Mesenchymal stem cell (in vitro differentiated cells and primary cell): ENCODE measurements around the gene GRB2.

Experiments
- DNase-seq: peaks from one replicate; pipeline ENCODE4 v3.0.0-alpha.2; 2013
- H2AFZ ChIP-seq: one replicate; pipeline ENCODE4 v1.6.1; 2013; ENCODE audit warnings: low read depth, mild to moderate bottlenecking, control low read depth, inconsistent platforms, low read length, moderate library complexity
- H2AK5ac ChIP-seq: 2 replicates; pipeline ENCODE4 v1.6.1; 2013; ENCODE audit warnings: low read length, moderate library complexity, mild to moderate bottlenecking, inconsistent platforms; ENCODE audit not compliant: severe bottlenecking
- H2BK120ac ChIP-seq: one replicate; pipeline ENCODE4 v1.6.1; 2013; ENCODE audit warnings: low read depth, mild to moderate bottlenecking, inconsistent platforms, low read length, moderate library complexity
- H2BK12ac ChIP-seq, 2 experiments: one replicate each; pipeline ENCODE4 v1.6.1; 2013; ENCODE audit warnings: inconsistent platforms in 2 of 2, low read length in 2 of 2, mild to moderate bottlenecking in 2 of 2, moderate library complexity in 2 of 2, control low read depth in 1 of 2
- H2BK15ac ChIP-seq: one replicate; pipeline ENCODE4 v1.6.1; 2013; ENCODE audit warnings: mild to moderate bottlenecking, low read depth, inconsistent platforms; ENCODE audit not compliant: poor library complexity, severe bottlenecking
- H2BK5ac ChIP-seq: 2 replicates; pipeline ENCODE4 v1.6.1; 2013; ENCODE audit warnings: low read depth, mild to moderate bottlenecking, low read length, control low read depth, inconsistent platforms; ENCODE audit not compliant: poor library complexity, severe bottlenecking
- H3K14ac ChIP-seq, 2 experiments: one replicate each; pipeline ENCODE4 v1.6.1; 2013; ENCODE audit warnings: inconsistent platforms in 2 of 2, low read length in 2 of 2, control low read depth in 1 of 2, mild to moderate bottlenecking in 1 of 2, moderate library complexity in 1 of 2
- H3K18ac ChIP-seq, 2 experiments: one replicate each; pipeline ENCODE4 v1.6.1; 2013; ENCODE audit warnings: inconsistent platforms in 2 of 2, low read length in 2 of 2, control low read depth in 1 of 2, low read depth in 1 of 2, mild to moderate bottlenecking in 1 of 2
- H3K23ac ChIP-seq, 2 experiments: one replicate each; pipeline ENCODE4 v1.6.1; 2013; ENCODE audit warnings: inconsistent platforms in 2 of 2, low read length in 2 of 2, mild to moderate bottlenecking in 2 of 2, moderate library complexity in 2 of 2, control low read depth in 1 of 2
- H3K27ac ChIP-seq: 2 replicates; pipeline ENCODE4 v1.5.1; 2013; ENCODE audit warnings: mild to moderate bottlenecking, moderate library complexity, low read length, control low read depth, inconsistent platforms; ENCODE audit not compliant: poor library complexity, severe bottlenecking
- H3K27me3 ChIP-seq, 2 experiments: 2 replicates each; pipeline versions ENCODE4 v1.6.1 to v1.7.0; 2013; ENCODE audit warnings: low read length in 2 of 2, mild to moderate bottlenecking in 2 of 2, moderate library complexity in 2 of 2, control low read depth in 1 of 2, inconsistent platforms in 1 of 2; ENCODE audit not compliant: control insufficient read depth in 1 of 2, insufficient read depth in 1 of 2
- H3K36me3 ChIP-seq, 2 experiments: 2 replicates each; pipeline versions ENCODE4 v1.6.1 to v1.7.0; 2013; ENCODE audit warnings: low read length in 2 of 2, control low read depth in 1 of 2, inconsistent platforms in 1 of 2, low read depth in 1 of 2, mild to moderate bottlenecking in 1 of 2; ENCODE audit not compliant: insufficient read depth in 2 of 2, control insufficient read depth in 1 of 2
- H3K4ac ChIP-seq, 2 experiments: one replicate each; pipeline ENCODE4 v1.6.1; 2013; ENCODE audit warnings: inconsistent platforms in 2 of 2, low read length in 2 of 2, mild to moderate bottlenecking in 2 of 2, moderate library complexity in 2 of 2, control low read depth in 1 of 2, low read depth in 1 of 2
- H3K4me1 ChIP-seq: 2 replicates; pipeline ENCODE4 v1.6.1; 2013; ENCODE audit warnings: low read depth, low read length, control low read depth; ENCODE audit not compliant: control insufficient read depth, insufficient read depth
- H3K4me2 ChIP-seq: 2 replicates; pipeline ENCODE4 v1.6.1; 2013; ENCODE audit warnings: low read length, mild to moderate bottlenecking, inconsistent platforms; ENCODE audit not compliant: poor library complexity, severe bottlenecking
- H3K4me3 ChIP-seq, 2 experiments: 2 replicates each; pipeline versions ENCODE4 v1.5.1 to v1.7.0; 2013; ENCODE audit warnings: low read length in 2 of 2, mild to moderate bottlenecking in 2 of 2, control low read depth in 1 of 2, low read depth in 1 of 2; ENCODE audit not compliant: insufficient read depth in 1 of 2
- H3K79me1 ChIP-seq: replicated peaks from 2 replicates; pipeline ENCODE4 v1.6.1; 2013; ENCODE audit warnings: mild to moderate bottlenecking, control low read depth, low read length, inconsistent platforms; ENCODE audit not compliant: poor library complexity, severe bottlenecking
- H3K9ac ChIP-seq: 2 replicates; pipeline ENCODE4 v1.7.0; 2013; ENCODE audit warnings: mild to moderate bottlenecking, low read length, moderate library complexity
- H3K9me3 ChIP-seq: 2 replicates; pipeline ENCODE4 v1.7.0; 2013; ENCODE audit warnings: mild to moderate bottlenecking, low read length; ENCODE audit not compliant: control insufficient read depth
- H4K8ac ChIP-seq: one replicate; pipeline ENCODE4 v1.6.1; 2013; ENCODE audit warnings: inconsistent platforms, mild to moderate bottlenecking, low read length, moderate library complexity
- H4K91ac ChIP-seq: one replicate; pipeline ENCODE4 v1.6.1; 2013; ENCODE audit warnings: mild to moderate bottlenecking, low read length, inconsistent platforms
- WGBS: methylation state at CpG from one replicate; pipeline ENCODE4 v1.1.7; 2013; ENCODE audit warnings: mixed read lengths; 5-methylcytosine and 5-hydroxymethylcytosine counted together

The GRB2 gene

GRCh38 chr17:75308732-75309629 is 96.5 kb downstream of the GRB2 start:
- Histone ChIP-seq H2AK5ac (no peak overlapping the region), H3K4me3 (no peak overlapping the region), H3K9ac (peak overlapping the region; percentile 29), H2BK5ac (no peak overlapping the region), H2BK12ac (no peak overlapping the region), H3K27me3 (no peaks in the 10 kb centered on the region), H3K14ac (no peak overlapping the region), H2BK15ac (no peak overlapping the region), H4K8ac (no peak overlapping the region), H3K27ac (no peak overlapping the region), H2BK120ac (no peak overlapping the region), H3K4ac (no peak overlapping the region), H3K36me3 (peaks cover 0 to 8% of the 10 kb centered on the region in 2 experiments), H3K79me1 (peaks cover 6% of the 10 kb centered on the region), H2AFZ (no peak overlapping the region), H3K18ac (no peak overlapping the region), H4K91ac (no peak overlapping the region), H3K4me1 (peaks cover 4% of the 10 kb centered on the region), H3K23ac (no peak overlapping the region), H3K4me2 (no peak overlapping the region), H3K9me3 (no peaks in the 10 kb centered on the region)
- DNase-seq, result no peak
- 95% methylated on average over 18 of the region's 20 CpGs for WGBS

- peaks cover 2% of the 10 kb centered on the region for H3K4me1 ChIP-seq
- H2BK5ac ChIP-seq, result no peak overlapping the region
- no peak overlapping the region for H4K91ac ChIP-seq
- H3K27ac ChIP-seq, result no peak overlapping the region
- no peak overlapping the region for H3K14ac ChIP-seq
- 92% methylated on average over 13 of the region's 13 CpGs for WGBS
- no peaks in the 10 kb centered on the region for H3K9me3 ChIP-seq
- no peak overlapping the region for H3K4me2 ChIP-seq
- DNase-seq, result no peak
- H2BK12ac ChIP-seq, result no peak overlapping the region
- no peak overlapping the region for H3K9ac ChIP-seq
- no peak overlapping the region for H2AK5ac ChIP-seq
- H2BK120ac ChIP-seq, result no peak overlapping the region
- no peak overlapping the region for H3K18ac ChIP-seq
- no peak overlapping the region for H4K8ac ChIP-seq
- H2AFZ ChIP-seq, result no peak overlapping the region
- H3K23ac ChIP-seq, result no peak overlapping the region
- peaks cover 3% of the 10 kb centered on the region for H3K79me1 ChIP-seq
- no peak overlapping the region for H3K4me3 ChIP-seq
- peaks cover 0 to 3% of the 10 kb centered on the region in 2 experiments for H3K36me3 ChIP-seq
- H3K27me3 ChIP-seq, result no peaks in the 10 kb centered on the region
- H2BK15ac ChIP-seq, result no peak overlapping the region
- H3K4ac ChIP-seq, result no peak overlapping the region
These were observed 97.3 kb downstream of the GRB2 start for GRCh38 chr17:75307957-75308731.

- Histone ChIP-seq H3K79me1 (no peaks in the 10 kb centered on the region), H3K23ac (no peak overlapping the region), H3K27me3 (no peaks in the 10 kb centered on the region), H3K4me1 (no peaks in the 10 kb centered on the region), H3K9ac (no peak overlapping the region), H4K8ac (no peak overlapping the region), H3K36me3 (no peaks in the 10 kb centered on the region), H3K4ac (no peak overlapping the region), H3K4me3 (no peak overlapping the region), H2BK12ac (no peak overlapping the region), H3K18ac (no peak overlapping the region), H4K91ac (no peak overlapping the region), H2BK15ac (no peak overlapping the region), H2BK5ac (no peak overlapping the region), H2AFZ (no peak overlapping the region), H3K27ac (no peak overlapping the region), H3K4me2 (no peak overlapping the region), H2BK120ac (no peak overlapping the region), H3K9me3 (no peaks in the 10 kb centered on the region), H3K14ac (no peak overlapping the region), H2AK5ac (no peak overlapping the region)
- DNase-seq, result no peak
- 89% methylated on average over 17 of the region's 17 CpGs for WGBS
These were observed 103.8 kb downstream of the GRB2 start for GRCh38 chr17:75301502-75302206.

- no peak overlapping the region for H3K4ac ChIP-seq
- H3K27ac ChIP-seq, result no peak overlapping the region
- no peak overlapping the region for H2AFZ ChIP-seq
- H4K8ac ChIP-seq, result no peak overlapping the region
- no peak overlapping the region for H2BK120ac ChIP-seq
- no peak overlapping the region for H3K23ac ChIP-seq
- no peaks in the 10 kb centered on the region for H3K9me3 ChIP-seq
- H3K14ac ChIP-seq, result no peak overlapping the region
- no peak overlapping the region for H3K18ac ChIP-seq
- no peak overlapping the region for H3K4me2 ChIP-seq
- no peaks in the 10 kb centered on the region for H3K79me1 ChIP-seq
- no peaks in the 10 kb centered on the region for H3K36me3 ChIP-seq
- H3K4me1 ChIP-seq, result no peaks in the 10 kb centered on the region
- H2BK5ac ChIP-seq, result no peak overlapping the region
- no peak overlapping the region for H3K4me3 ChIP-seq
- no peak overlapping the region for H4K91ac ChIP-seq
- no peak overlapping the region for H2AK5ac ChIP-seq
- no peak for DNase-seq
- H3K27me3 ChIP-seq, result no peaks in the 10 kb centered on the region
- H2BK15ac ChIP-seq, result no peak overlapping the region
- no peak overlapping the region for H3K9ac ChIP-seq
- 90% methylated on average over 6 of the region's 9 CpGs for WGBS
- H2BK12ac ChIP-seq, result no peak overlapping the region
These were observed 104.4 kb downstream of the GRB2 start for GRCh38 chr17:75301049-75301448.
